Dedifferentiated amniotic fluid mesenchymal stem cell (primary cell): ENCODE results near the gene LILRB2.
"Not testable (repeated sequence)": the region's sequence is repeated elsewhere in the genome, so short reads cannot be mapped to it uniquely, and the experiment has no call there.

ENCODE experiments used
- DNase-seq: peaks from one replicate; pipeline ENCODE4 v3.0.0-alpha.2; 2016; ENCODE audit errors: extremely low spot score

The LILRB2 gene

GRCh38 chr19:54273821-54274220, 7.1 kb downstream of the LILRB2 start:
- DNase-seq = no peak

GRCh38 chr19:54272181-54272580, 8.7 kb downstream of the LILRB2 start:
- not testable (repeated sequence) for DNase-seq

- DNase-seq = not testable (repeated sequence)
Measured at GRCh38 chr19:54271587-54271986, 9.3 kb downstream of the LILRB2 start.

- no peak for DNase-seq
Measured at GRCh38 chr19:54271106-54271505, 9.8 kb downstream of the LILRB2 start.

- no peak for DNase-seq
Measured at GRCh38 chr19:54268936-54269335, 12.0 kb downstream of the LILRB2 start.

GRCh38 chr19:54266133-54266532, 14.8 kb downstream of the LILRB2 start:
- no peak for DNase-seq

GRCh38 chr19:54262470-54262869, 18.4 kb downstream of the LILRB2 start:
- DNase-seq = no peak

GRCh38 chr19:54262066-54262465, 18.8 kb downstream of the LILRB2 start:
- DNase-seq = no peak

GRCh38 chr19:54257116-54257480, 23.8 kb downstream of the LILRB2 start, which contains the start of gene LILRB5:
LILRB5 (minus strand) TSS chr19:54257273; CDS start chr19:54257193, 80 bp downstream.
- DNase-seq = no peak

GRCh38 chr19:54256250-54257115, 24.4 kb downstream of the LILRB2 start:
- DNase-seq = no peak

- no peak for DNase-seq
Measured at GRCh38 chr19:54255105-54255775, 25.7 kb downstream of the LILRB2 start.

GRCh38 chr19:54254195-54254906, 26.6 kb downstream of the LILRB2 start:
- DNase-seq = no peak

GRCh38 chr19:54253331-54254194, 27.3 kb downstream of the LILRB2 start:
- no peak for DNase-seq

- DNase-seq = no peak
Measured at GRCh38 chr19:54252845-54253244, 28.1 kb downstream of the LILRB2 start.

GRCh38 chr19:54252243-54252642, 28.7 kb downstream of the LILRB2 start:
- no peak for DNase-seq

GRCh38 chr19:54248016-54248601, 32.8 kb downstream of the LILRB2 start:
- DNase-seq = no peak

GRCh38 chr19:54247106-54247930, 33.6 kb downstream of the LILRB2 start:
- DNase-seq = no peak

- DNase-seq = no peak
Measured at GRCh38 chr19:54245936-54246335, 35.0 kb downstream of the LILRB2 start.

- not testable (repeated sequence) for DNase-seq
Measured at GRCh38 chr19:54243809-54244208, 37.1 kb downstream of the LILRB2 start.

GRCh38 chr19:54242646-54243045, 38.3 kb downstream of the LILRB2 start, which contains the start of gene LILRA6:
LILRA6 (minus strand) TSS chr19:54242790.
- DNase-seq = not testable (repeated sequence)
